ENCODE results near the gene RAB11FIP4.

- no peak for TF ChIP-seq CTCF (IDR thresholded peaks at IDR 0.05)
- TF ChIP-seq POLR2A (IDR thresholded peaks at IDR 0.05), result no peak
- no peak for TF ChIP-seq POLR2AphosphoS5 (IDR thresholded peaks at IDR 0.05)
Observed at GRCh38 chr17:31573861-31574260, 182.4 kb downstream of the RAB11FIP4 start.

All from breast epithelium (tissue), 3 donors.